ENCODE data around the gene TMEM40. TPM values are rescaled to one million over a fixed set of nuclear protein-coding genes. Genes with fewer than 3 reads are reported as not detected.
"Not testable (repeated sequence)": the region's sequence is repeated elsewhere in the genome, so short reads cannot be mapped to it uniquely, and the experiment has no call there.

The TMEM40 gene
- total RNA-seq, 2 experiments from 2014 or later: not detected

GRCh38 chr3:12733566-12733965 lies 25.5 kb downstream of the TMEM40 start:
- H3K4me3 Mint-ChIP-seq: no peak overlapping the region
- no peaks in the 10 kb centered on the region for H3K9me3 Mint-ChIP-seq
- H3K4me1 Mint-ChIP-seq: no peaks in the 10 kb centered on the region
- no peak overlapping the region for H3K27ac Mint-ChIP-seq
- no peaks in the 10 kb centered on the region for H3K36me3 Mint-ChIP-seq (ENCODE audit: low read depth)
- ChIA-PET CTCF (no interaction called here), POLR2A (no interaction called here)
- peaks cover 2% of the 10 kb centered on the region for H3K27me3 Mint-ChIP-seq
- no peak for DNase-seq

- CTCF ChIA-PET: interaction anchor here (1.7 kb wide), 1 partner anchor 11 kb away, joined by 4 read pairs; no protein-coding TSS in a partner anchor
These were observed 28.4 kb downstream of the TMEM40 start for GRCh38 chr3:12730506-12731242.

GRCh38 chr3:12729051-12729651 lies 29.9 kb downstream of the TMEM40 start:
- Mint-ChIP-seq H3K4me3 (no peak overlapping the region), H3K4me1 (peaks cover 6% of the 10 kb centered on the region), H3K27ac (no peak overlapping the region), H3K27me3 (peaks cover 4% of the 10 kb centered on the region), H3K9me3 (peaks cover 2% of the 10 kb centered on the region), H3K36me3 (ENCODE audit: low read depth) (no peaks in the 10 kb centered on the region)
- DNase-seq: no peak
- CTCF ChIA-PET: interaction anchor here (1.6 kb wide), 1 partner anchor 10 kb away, joined by 7 read pairs; no protein-coding TSS in a partner anchor
- POLR2A ChIA-PET: no interaction called here

More at GRCh38 chr3:12730506-12731242, 28.4 kb downstream of the TMEM40 start:
- no peaks in the 10 kb centered on the region for H3K4me1 Mint-ChIP-seq
- no peak overlapping the region for H3K27ac Mint-ChIP-seq
- H3K36me3 Mint-ChIP-seq (ENCODE audit: low read depth): no peaks in the 10 kb centered on the region
- H3K27me3 Mint-ChIP-seq: peaks cover 2% of the 10 kb centered on the region
- no peak overlapping the region for H3K4me3 Mint-ChIP-seq
- DNase-seq: no peak
- POLR2A ChIA-PET: no interaction called here
- no peaks in the 10 kb centered on the region for H3K9me3 Mint-ChIP-seq

- Mint-ChIP-seq H3K4me1 (peaks cover 6% of the 10 kb centered on the region), H3K36me3 (ENCODE audit: low read depth) (no peaks in the 10 kb centered on the region), H3K27me3 (peaks cover 4% of the 10 kb centered on the region), H3K4me3 (no peak overlapping the region), H3K27ac (no peak overlapping the region), H3K9me3 (peaks cover 2% of the 10 kb centered on the region)
- ChIA-PET POLR2A (no interaction called here), CTCF (interaction anchor here (0.7 to 1.6 kb wide), 2 partner anchors 9 to 26 kb away, joined by 5 to 7 read pairs; no protein-coding TSS in a partner anchor)
- DNase-seq: no peak
These were observed 31.1 kb downstream of the TMEM40 start for GRCh38 chr3:12727937-12728336.

- H3K4me3 Mint-ChIP-seq: no peak overlapping the region
- no peaks in the 10 kb centered on the region for H3K36me3 Mint-ChIP-seq (ENCODE audit: low read depth)
- ChIA-PET POLR2A (no interaction called here), CTCF (interaction anchor here (0.7 kb wide), 1 partner anchor 27 kb away, joined by 5 read pairs; no protein-coding TSS in a partner anchor)
- peaks cover 2% of the 10 kb centered on the region for H3K9me3 Mint-ChIP-seq
- H3K27me3 Mint-ChIP-seq: peaks cover 4% of the 10 kb centered on the region
- no peak for DNase-seq
- no peak overlapping the region for H3K27ac Mint-ChIP-seq
- peaks cover 6% of the 10 kb centered on the region for H3K4me1 Mint-ChIP-seq
These were observed 31.6 kb downstream of the TMEM40 start for GRCh38 chr3:12727481-12727880.

GRCh38 chr3:12725436-12725835 lies 33.6 kb downstream of the TMEM40 start:
- Mint-ChIP-seq H3K36me3 (ENCODE audit: low read depth) (no peaks in the 10 kb centered on the region), H3K9me3 (peaks cover 2% of the 10 kb centered on the region), H3K27ac (no peak overlapping the region), H3K27me3 (peaks cover 4% of the 10 kb centered on the region), H3K4me3 (no peak overlapping the region), H3K4me1 (peaks cover 6% of the 10 kb centered on the region)
- POLR2A ChIA-PET: no interaction called here
- CTCF ChIA-PET: interaction anchor here (0.6 kb wide), 1 partner anchor 85 kb away, joined by 3 read pairs; no protein-coding TSS in a partner anchor
- DNase-seq: no peak

GRCh38 chr3:12724794-12725193 lies 34.3 kb downstream of the TMEM40 start:
- H3K27me3 Mint-ChIP-seq: peaks cover 4% of the 10 kb centered on the region
- no peak overlapping the region for H3K27ac Mint-ChIP-seq
- DNase-seq: no peak
- no peak overlapping the region for H3K4me3 Mint-ChIP-seq
- ChIA-PET POLR2A (no interaction called here), CTCF (interaction anchor here (0.6 kb wide), 1 partner anchor 85 kb away, joined by 3 read pairs; no protein-coding TSS in a partner anchor)
- peaks cover 11% of the 10 kb centered on the region for H3K4me1 Mint-ChIP-seq
- H3K36me3 Mint-ChIP-seq (ENCODE audit: low read depth): no peaks in the 10 kb centered on the region
- H3K9me3 Mint-ChIP-seq: peaks cover 2% of the 10 kb centered on the region

GRCh38 chr3:12723362-12723761 lies 35.7 kb downstream of the TMEM40 start:
- CTCF ChIA-PET: interaction anchor here (0.5 to 0.8 kb wide), 3 partner anchors 62 to 179 kb away, joined by 3 to 4 read pairs (median 3); no protein-coding TSS in a partner anchor
- peaks cover 14% of the 10 kb centered on the region for H3K4me1 Mint-ChIP-seq
- H3K36me3 Mint-ChIP-seq (ENCODE audit: low read depth); H3K27ac Mint-ChIP-seq; H3K9me3 Mint-ChIP-seq; H3K27me3 Mint-ChIP-seq; H3K4me3 Mint-ChIP-seq; POLR2A ChIA-PET; DNase-seq: not testable (repeated sequence)

GRCh38 chr3:12722226-12722625 lies 36.8 kb downstream of the TMEM40 start:
- no peak overlapping the region for H3K27ac Mint-ChIP-seq
- CTCF ChIA-PET: interaction anchor here (0.9 to 1.2 kb wide), 2 partner anchors 15 to 144 kb away, joined by 3 to 4 read pairs; no protein-coding TSS in a partner anchor
- DNase-seq: no peak
- POLR2A ChIA-PET: no interaction called here
- no peak overlapping the region for H3K4me3 Mint-ChIP-seq
- no peaks in the 10 kb centered on the region for H3K36me3 Mint-ChIP-seq (ENCODE audit: low read depth)
- peaks cover 2% of the 10 kb centered on the region for H3K27me3 Mint-ChIP-seq
- peaks cover 2% of the 10 kb centered on the region for H3K9me3 Mint-ChIP-seq
- peaks cover 14% of the 10 kb centered on the region for H3K4me1 Mint-ChIP-seq

- Mint-ChIP-seq H3K27ac (no peak overlapping the region), H3K27me3 (peaks cover 2% of the 10 kb centered on the region), H3K4me3 (no peak overlapping the region), H3K36me3 (ENCODE audit: low read depth) (no peaks in the 10 kb centered on the region), H3K9me3 (peaks cover 2% of the 10 kb centered on the region), H3K4me1 (peaks cover 18% of the 10 kb centered on the region)
- CTCF ChIA-PET: interaction anchor here (0.6 to 2.8 kb wide), 13 partner anchors 9 to 839 kb away, joined by 3 to 8 read pairs (median 4); partner anchors contain the start of genes RAF1 and TSEN2
- DNase-seq: peak; percentile 75
- POLR2A ChIA-PET: interaction anchor here (1.1 kb wide), 1 partner anchor 236 kb away, joined by 4 read pairs; the partner anchor contains the start of gene TSEN2
These were observed 38.8 kb downstream of the TMEM40 start for GRCh38 chr3:12719984-12720898.

DNA sequence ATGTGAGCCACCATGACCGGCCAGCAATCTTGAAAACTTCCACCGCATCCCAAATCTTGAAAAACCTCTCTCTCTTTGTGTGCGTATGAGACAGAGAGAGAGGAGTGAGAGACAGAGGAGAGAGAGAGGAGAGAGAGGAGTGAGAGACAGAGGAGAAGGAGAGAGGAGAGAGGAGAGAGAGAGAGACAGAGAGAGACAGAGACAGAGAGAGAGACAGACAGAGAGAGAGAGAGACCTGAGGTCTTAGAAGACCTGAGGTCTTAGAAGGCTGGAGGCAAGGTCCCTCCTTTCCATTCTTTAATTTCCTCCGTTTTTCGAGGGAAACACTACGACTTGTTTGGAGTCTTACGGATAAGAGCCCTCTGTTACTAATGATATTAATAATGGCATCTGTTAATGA lies 39.5 kb downstream of the TMEM40 start:
- Mint-ChIP-seq H3K27me3 (peaks cover 2% of the 10 kb centered on the region), H3K27ac (no peak overlapping the region), H3K4me3 (no peak overlapping the region), H3K4me1 (peaks cover 15% of the 10 kb centered on the region), H3K9me3 (no peaks in the 10 kb centered on the region), H3K36me3 (ENCODE audit: low read depth) (no peaks in the 10 kb centered on the region)
- ChIA-PET POLR2A (interaction anchor here (1.1 kb wide), 1 partner anchor 235 kb away, joined by 4 read pairs; the partner anchor contains the start of gene TSEN2), CTCF (interaction anchor here (0.8 to 2.8 kb wide), 11 partner anchors 9 to 585 kb away, joined by 3 to 8 read pairs (median 4); partner anchors contain the start of genes RAF1 and TSEN2)
- DNase-seq: no peak

GRCh38 chr3:12716605-12717151 lies 42.4 kb downstream of the TMEM40 start:
- DNase-seq: no peak
- Mint-ChIP-seq H3K4me1 (peaks cover 13% of the 10 kb centered on the region), H3K27ac (no peak overlapping the region), H3K27me3 (peaks cover under 1% of the 10 kb centered on the region), H3K4me3 (no peak overlapping the region), H3K9me3 (no peaks in the 10 kb centered on the region), H3K36me3 (ENCODE audit: low read depth) (no peaks in the 10 kb centered on the region)
- ChIA-PET POLR2A (interaction anchor here (0.9 kb wide), 1 partner anchor 53 kb away, joined by 4 read pairs; the partner anchor contains the start of gene RAF1), CTCF (interaction anchor here (0.7 kb wide), 3 partner anchors 12 to 267 kb away, joined by 3 read pairs; partner anchors contain the start of gene CAND2)
